B cell (primary cell): ENCODE data around the gene SATB2. TPM values are rescaled to one million over a fixed set of nuclear protein-coding genes. Genes with fewer than 3 reads are reported as not detected.

ENCODE experiments used
- ATAC-seq: fragments of 200-7000 bp; cut with Tn5 transposase; one replicate; pipeline ENCODE4 v1.10.0; 2021; ENCODE audit warnings: low read depth, mild to moderate bottlenecking, moderate number of reproducible peaks, moderate library complexity
- CTCF ChIA-PET: fragments of 350-600 bp; sonication (Branson Sonifier 250); formaldehyde crosslinking; loops from one replicate; lab custom pipeline; 2021; ENCODE audit warnings: antibody characterized with exemption, inconsistent platforms; lab: Charles Lee
- POLR2A ChIA-PET: fragments of 350-600 bp; sonication (Branson Sonifier 250); formaldehyde crosslinking; loops from one replicate; lab custom pipeline; 2021; ENCODE audit warnings: antibody characterized with exemption; lab: Charles Lee
- DNase-seq: peaks from one replicate; pipeline ENCODE4 v3.0.0; 2013
- H2AFZ ChIP-seq: 2 replicates; pipeline ENCODE4 v1.6.1; 2012; ENCODE audit warnings: mild to moderate bottlenecking, low read depth, low read length; ENCODE audit not compliant: insufficient read depth, poor library complexity, severe bottlenecking
- H3K27ac ChIP-seq, 2 donors: 1 replicate in 1 of 2; 2 replicates in 1 of 2; pipeline ENCODE4 v1.5.1; 2012 to 2013; ENCODE audit warnings: low read length in 2 of 2, mild to moderate bottlenecking in 2 of 2, moderate library complexity in 1 of 2
- H3K27me3 ChIP-seq, 4 experiments: fragments of 200-600 bp in 1 of 4; sonication (generic) in 1 of 4; replicated peaks in 1 of 4; 1 replicate in 2 of 4; 2 replicates in 2 of 4; pipeline versions ENCODE4 v1.6.1 to v1.7.0; 2013 to 2016; ENCODE audit warnings: low read length in 3 of 4, mild to moderate bottlenecking in 2 of 4, mixed read lengths in 1 of 4, moderate library complexity in 1 of 4; ENCODE audit not compliant: insufficient read depth in 4 of 4, control insufficient read depth in 3 of 4; ENCODE audit errors: control extremely low read depth in 1 of 4
- H3K36me3 ChIP-seq, 2 experiments: replicated peaks in 1 of 2; 1 replicate in 1 of 2; 2 replicates in 1 of 2; pipeline versions ENCODE4 v1.6.1 to v1.7.1; 2013; ENCODE audit warnings: low read length in 1 of 2; ENCODE audit not compliant: insufficient read depth in 2 of 2, control insufficient read depth in 1 of 2; ENCODE audit errors: control extremely low read depth in 1 of 2, extremely low read depth in 1 of 2
- H3K4me1 ChIP-seq, 2 donors: fragments of 200-600 bp in 1 of 2; sonication (generic) in 1 of 2; 1 replicate in 1 of 2; 2 replicates in 1 of 2; pipeline versions ENCODE4 v1.5.1 to v1.6.1; 2013 to 2017; ENCODE audit warnings: low read length in 2 of 2; ENCODE audit not compliant: control insufficient read depth in 2 of 2, insufficient read depth in 2 of 2
- H3K4me2 ChIP-seq: replicated peaks from 2 replicates; pipeline ENCODE3; 2012; ENCODE audit warnings: mild to moderate bottlenecking, low read depth, low read length; ENCODE audit not compliant: poor library complexity, severe bottlenecking
- H3K4me3 ChIP-seq, 5 experiments: fragments of 200-600 bp in 1 of 5; sonication (generic) in 1 of 5; 1 replicate in 3 of 5; 2 replicates in 2 of 5; pipeline versions ENCODE4 v1.5.1 to v1.7.0; 2011 to 2016; ENCODE audit warnings: low read length in 4 of 5, mild to moderate bottlenecking in 4 of 5, low read depth in 2 of 5, control low read depth in 1 of 5, moderate library complexity in 1 of 5; ENCODE audit not compliant: insufficient read depth in 1 of 5; ENCODE audit errors: control extremely low read depth in 1 of 5, extremely low read depth in 1 of 5
- H3K79me2 ChIP-seq: fragments of 200-600 bp; sonication (generic); one replicate; pipeline ENCODE4 v1.6.0; 2016; ENCODE audit warnings: low read length; ENCODE audit not compliant: control insufficient read depth, insufficient read depth
- H3K9ac ChIP-seq: fragments of 200-600 bp; sonication (generic); 2 replicates; pipeline ENCODE4 v1.6.1; 2017; ENCODE audit warnings: mild to moderate bottlenecking, low read length, moderate library complexity
- H3K9me3 ChIP-seq, 3 donors: one replicate each; pipeline versions ENCODE4 v1.6.1 to v1.7.1; 2013; ENCODE audit warnings: low read length in 2 of 3; ENCODE audit not compliant: control insufficient read depth in 2 of 3, insufficient read depth in 1 of 3; ENCODE audit errors: control extremely low read depth in 1 of 3
- H4K20me1 ChIP-seq: 2 replicates; pipeline ENCODE4 v1.6.0; 2012; ENCODE audit warnings: mild to moderate bottlenecking, low read length; ENCODE audit not compliant: insufficient read depth, control insufficient read depth, poor library complexity, severe bottlenecking
- H3K27ac Mint-ChIP-seq: one replicate; pipeline ENCODE4 v1.8.0; 2021; ENCODE audit warnings: mixed read lengths
- H3K27me3 Mint-ChIP-seq: one replicate; pipeline ENCODE4 v1.8.0; 2021; ENCODE audit warnings: mixed read lengths
- H3K4me1 Mint-ChIP-seq: one replicate; pipeline ENCODE4 v1.8.0; 2021; ENCODE audit warnings: mixed read lengths
- H3K4me3 Mint-ChIP-seq: one replicate; pipeline ENCODE4 v1.8.0; 2021; ENCODE audit warnings: mixed read lengths
- H3K9me3 Mint-ChIP-seq: one replicate; pipeline ENCODE4 v1.8.0; 2022; ENCODE audit warnings: mixed read lengths; ENCODE audit not compliant: insufficient read depth
- EZH2 ChIP-seq: IDR thresholded peaks from 2 replicates; pipeline ENCODE4 v1.6.1; 2012; ENCODE audit warnings: borderline replicate concordance, low read depth, mild to moderate bottlenecking, moderate library complexity, low read length; ENCODE audit not compliant: insufficient read depth, poor library complexity, severe bottlenecking
- WGBS: methylation state at CpG from one replicate; pipeline ENCODE4 v1.1.5; 2013; ENCODE audit warnings: missing lambda C conversion rate; ENCODE audit not compliant: insufficient coverage; 5-methylcytosine and 5-hydroxymethylcytosine counted together
- intact Hi-C: fragments of 100-400 bp; cut with micrococcal nuclease; formaldehyde crosslinking; loops from one replicate; pipeline ENCODE4 v1.10.0; 2022
- polyA plus RNA-seq: library from polyadenylated mRNA; depleted of rRNA; stranded (reverse); fragments of >200 nt; gene quantifications from 2 replicates; pipeline ENCODE4 v1.2.3, GENCODE V29; 2012
- total RNA-seq, 2 donors: library from RNA; stranded (reverse); fragments of 120-200 nt in 1 of 2; gene quantifications; 1 replicate in 1 of 2; 2 replicates in 1 of 2; pipeline versions ENCODE4 v1.2.3 to v1.2.4, GENCODE V29; 2013 to 2022
- TF ChIP-seq, protein P1 (sequence below): fragments of 200-600 bp; IDR thresholded peaks from one replicate; pipeline ENCODE4 v1.8.0; 2022; ENCODE audit warnings: antibody characterized with exemption, mild to moderate bottlenecking

SATB2 gene
- total and polyA plus RNA-seq, 2 donors (not counting 1 experiment from before 2014, with no cell fraction given), result 0.13 to 0.49 TPM

DNA sequence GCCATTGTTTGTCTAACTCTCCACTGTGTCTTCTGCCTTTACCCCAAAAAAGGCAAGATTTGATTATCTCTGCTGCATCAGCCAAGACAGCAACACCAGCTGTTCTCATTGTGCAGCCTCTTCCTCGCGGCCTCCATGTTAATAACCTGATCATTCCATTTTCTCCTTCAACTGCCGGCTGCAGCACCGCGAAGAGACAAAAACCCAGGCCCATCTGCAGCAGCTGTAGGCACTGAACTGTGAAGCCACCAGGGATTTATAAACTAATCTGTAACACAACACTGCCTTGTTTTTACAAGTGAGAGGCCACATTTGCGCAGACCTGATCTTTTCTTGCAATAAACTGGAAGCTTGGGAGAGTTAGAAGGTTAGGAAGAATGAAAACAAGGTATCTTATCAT, 147.8 kb downstream of the SATB2 start:
- Mint-ChIP-seq H3K27me3 (no peaks in the 10 kb centered on the region), H3K27ac (no peak overlapping the region), H3K4me3 (no peak overlapping the region), H3K9me3 (no peaks in the 10 kb centered on the region), H3K4me1 (no peaks in the 10 kb centered on the region)
- WGBS, result 69% methylated on average over 5 of the region's 6 CpGs
- Histone ChIP-seq H3K4me3 (no peak overlapping the region), H3K27ac (no peak overlapping the region), H3K79me2 (no peaks in the 10 kb centered on the region), H4K20me1 (no peaks in the 10 kb centered on the region), H3K4me1 (no peaks in the 10 kb centered on the region), H3K36me3 (no peaks in the 10 kb centered on the region), H2AFZ (no peak overlapping the region), H3K27me3 (no peaks in the 10 kb centered on the region), H3K4me2 (no peak overlapping the region), H3K9me3 (no peaks in the 10 kb centered on the region), H3K9ac (no peak overlapping the region)
- intact Hi-C loops, result no loop called here
- TF ChIP-seq, protein P1, sequence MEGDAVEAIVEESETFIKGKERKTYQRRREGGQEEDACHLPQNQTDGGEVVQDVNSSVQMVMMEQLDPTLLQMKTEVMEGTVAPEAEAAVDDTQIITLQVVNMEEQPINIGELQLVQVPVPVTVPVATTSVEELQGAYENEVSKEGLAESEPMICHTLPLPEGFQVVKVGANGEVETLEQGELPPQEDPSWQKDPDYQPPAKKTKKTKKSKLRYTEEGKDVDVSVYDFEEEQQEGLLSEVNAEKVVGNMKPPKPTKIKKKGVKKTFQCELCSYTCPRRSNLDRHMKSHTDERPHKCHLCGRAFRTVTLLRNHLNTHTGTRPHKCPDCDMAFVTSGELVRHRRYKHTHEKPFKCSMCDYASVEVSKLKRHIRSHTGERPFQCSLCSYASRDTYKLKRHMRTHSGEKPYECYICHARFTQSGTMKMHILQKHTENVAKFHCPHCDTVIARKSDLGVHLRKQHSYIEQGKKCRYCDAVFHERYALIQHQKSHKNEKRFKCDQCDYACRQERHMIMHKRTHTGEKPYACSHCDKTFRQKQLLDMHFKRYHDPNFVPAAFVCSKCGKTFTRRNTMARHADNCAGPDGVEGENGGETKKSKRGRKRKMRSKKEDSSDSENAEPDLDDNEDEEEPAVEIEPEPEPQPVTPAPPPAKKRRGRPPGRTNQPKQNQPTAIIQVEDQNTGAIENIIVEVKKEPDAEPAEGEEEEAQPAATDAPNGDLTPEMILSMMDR, result no peak
- no peak for TF ChIP-seq EZH2
- ChIA-PET POLR2A (no interaction called here), CTCF (no interaction called here)
- no peak for DNase-seq
- no peak for ATAC-seq

DNA sequence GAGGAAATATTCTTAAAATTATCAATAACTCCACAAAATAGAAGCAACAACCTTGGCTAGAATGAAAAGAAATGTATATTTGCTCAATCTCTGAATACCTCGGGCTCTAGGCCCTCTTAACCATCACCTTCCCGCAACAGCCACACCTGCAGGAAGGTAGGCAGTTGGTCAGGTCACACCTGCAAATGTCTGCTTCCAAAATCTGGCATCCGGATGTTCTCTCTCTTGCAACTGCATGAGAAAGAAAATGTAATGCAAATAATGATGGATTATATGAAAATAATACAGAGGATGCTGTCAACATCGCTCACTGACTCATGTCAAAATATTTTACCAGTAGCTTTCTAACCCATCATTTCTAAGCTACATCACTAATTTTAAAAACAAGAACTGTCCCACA, 148.3 kb downstream of the SATB2 start:
- CTCF ChIA-PET, result no interaction called here
- no peak overlapping the region for H3K4me3 Mint-ChIP-seq
- H2AFZ ChIP-seq, result no peak overlapping the region
- H3K27ac ChIP-seq, result no peak overlapping the region
- no peak overlapping the region for H3K4me3 ChIP-seq
- ATAC-seq (no peak), DNase-seq (no peak)
- no peak overlapping the region for H3K4me2 ChIP-seq
- H3K4me1 Mint-ChIP-seq, result no peaks in the 10 kb centered on the region
- WGBS, result no CpG with 5 or more reads among the region's 4 CpGs
- no peaks in the 10 kb centered on the region for H3K9me3 ChIP-seq
- POLR2A ChIA-PET, result no interaction called here
- H4K20me1 ChIP-seq, result no peaks in the 10 kb centered on the region
- H3K4me1 ChIP-seq, result no peaks in the 10 kb centered on the region
- no peaks in the 10 kb centered on the region for H3K27me3 Mint-ChIP-seq
- no peaks in the 10 kb centered on the region for H3K36me3 ChIP-seq
- no peak overlapping the region for H3K9ac ChIP-seq
- no peaks in the 10 kb centered on the region for H3K79me2 ChIP-seq
- no peaks in the 10 kb centered on the region for H3K9me3 Mint-ChIP-seq
- no peak overlapping the region for H3K27ac Mint-ChIP-seq
- TF ChIP-seq, protein P1, result no peak
- TF ChIP-seq EZH2, result no peak
- H3K27me3 ChIP-seq, result no peaks in the 10 kb centered on the region
- intact Hi-C loops, result no loop called here
